Islet of Langerhans (tissue), 1 donor: ENCODE results near the gene DGCR8.
"Not testable (repeated sequence)": the region's sequence is repeated elsewhere in the genome, so short reads cannot be mapped to it uniquely, and the experiment has no call there.

Experiments used
- FAIRE-seq: peaks from one replicate; lab custom pipeline; 2011; peaks lifted over from hg19 to GRCh38; lab: Jason Lieb, UNC

The DGCR8 gene

DNA sequence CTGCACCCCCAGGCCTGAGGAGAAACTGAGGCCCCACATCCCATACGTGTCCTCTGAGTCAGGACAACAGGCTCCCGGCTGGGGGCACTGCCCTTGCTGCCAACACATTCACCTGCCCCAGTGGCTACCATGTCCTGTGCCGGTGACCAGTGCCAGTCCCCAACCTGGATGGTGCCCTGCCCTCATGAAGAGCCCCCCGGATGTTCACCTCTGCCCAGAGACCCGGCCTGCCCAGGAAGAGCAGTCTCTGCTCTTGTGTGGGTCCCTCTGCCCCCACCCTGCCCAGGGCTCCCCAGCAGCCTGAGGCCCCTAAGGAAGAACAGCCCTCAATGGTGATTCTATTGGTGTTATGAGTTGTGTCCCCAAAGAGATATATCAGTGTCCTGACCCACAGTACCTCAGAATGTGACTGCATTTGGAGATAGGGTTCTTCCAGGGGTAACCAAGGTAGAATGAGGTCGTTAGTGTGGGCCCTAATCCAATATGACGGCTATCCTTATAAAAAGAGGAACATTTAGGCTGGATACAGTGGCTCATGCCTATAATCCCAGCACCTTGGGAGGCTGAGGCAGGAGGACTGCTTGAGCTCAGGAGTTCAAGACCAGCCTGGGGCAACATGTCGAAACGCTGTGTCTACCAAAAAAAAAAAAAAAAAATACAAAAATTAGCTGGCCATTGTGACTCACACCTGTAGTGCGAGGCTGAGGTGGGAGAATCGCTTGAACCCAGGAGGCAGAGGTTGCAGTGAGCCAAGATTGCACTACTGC lies 13.2 kb upstream of the DGCR8 start:
- FAIRE-seq: no peak

DNA sequence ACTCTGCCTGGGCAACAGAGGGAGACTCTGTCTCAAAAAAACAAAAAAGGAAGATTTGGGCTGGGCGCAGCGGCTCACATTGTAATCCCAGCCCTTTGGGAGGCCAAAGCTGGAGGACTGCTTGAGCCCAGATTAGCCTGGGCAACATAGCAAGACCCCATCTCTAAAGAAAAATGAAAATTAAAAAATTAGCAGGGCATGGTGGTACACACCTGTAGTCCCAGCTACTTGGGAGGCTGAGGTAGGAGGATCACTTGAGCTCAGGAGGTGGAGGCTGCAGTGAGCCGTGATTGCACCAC lies 12.7 kb upstream of the DGCR8 start:
- FAIRE-seq: not testable (repeated sequence)

DNA sequence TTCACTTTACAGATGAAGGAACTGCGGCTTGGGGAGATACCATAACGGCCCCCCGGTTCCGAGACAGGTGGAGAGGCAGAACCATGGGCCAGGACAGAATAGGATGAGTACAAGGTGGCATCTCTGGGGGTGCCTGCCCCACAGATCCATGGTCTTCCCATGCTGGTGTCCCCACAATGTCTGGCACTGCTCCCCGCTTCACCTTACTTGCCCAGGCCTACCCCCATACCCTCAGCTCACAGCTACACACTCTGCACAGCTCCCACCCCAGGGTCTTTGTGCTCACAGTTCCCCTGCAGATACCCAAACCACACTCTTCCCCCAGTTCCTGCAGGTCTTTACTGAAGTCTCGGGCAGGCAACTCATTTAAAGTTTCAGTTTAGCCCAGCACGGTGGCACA lies 11.4 kb upstream of the DGCR8 start:
- FAIRE-seq: no peak

DNA sequence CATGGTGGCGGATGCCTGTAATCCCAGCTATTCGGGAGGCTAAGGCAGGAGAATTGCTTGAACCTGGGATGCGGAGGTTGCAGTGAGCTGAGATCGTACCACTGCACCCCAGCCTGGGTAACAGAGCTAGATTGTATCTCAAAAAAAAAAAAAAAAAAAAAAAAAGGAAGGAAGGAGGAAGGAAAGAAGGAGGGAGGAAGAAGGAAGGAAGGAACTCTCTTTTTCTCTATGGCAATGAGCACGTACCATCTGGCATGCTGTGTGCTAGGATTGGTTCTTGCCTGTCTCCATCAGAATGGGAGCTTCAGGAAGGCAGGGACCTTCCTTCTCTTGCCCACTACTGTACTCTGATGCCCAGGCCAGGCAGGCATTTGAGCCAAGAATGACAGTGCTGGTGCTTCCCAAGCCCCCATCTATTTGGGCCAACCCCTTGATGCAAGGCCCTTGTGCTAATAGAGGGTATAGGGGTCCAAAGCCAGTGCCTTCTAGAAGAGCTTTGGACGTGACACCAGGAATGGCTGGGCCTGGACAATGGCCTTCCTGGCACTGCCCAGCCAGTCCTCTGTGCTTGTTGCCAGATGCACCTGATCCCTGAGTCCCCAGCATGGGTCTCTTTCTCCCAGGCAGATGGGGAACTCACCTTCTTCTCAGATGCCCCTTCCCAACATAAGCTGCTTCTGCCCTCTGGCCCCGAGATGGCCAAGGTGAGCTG lies 10.6 kb upstream of the DGCR8 start:
- FAIRE-seq: no peak

DNA sequence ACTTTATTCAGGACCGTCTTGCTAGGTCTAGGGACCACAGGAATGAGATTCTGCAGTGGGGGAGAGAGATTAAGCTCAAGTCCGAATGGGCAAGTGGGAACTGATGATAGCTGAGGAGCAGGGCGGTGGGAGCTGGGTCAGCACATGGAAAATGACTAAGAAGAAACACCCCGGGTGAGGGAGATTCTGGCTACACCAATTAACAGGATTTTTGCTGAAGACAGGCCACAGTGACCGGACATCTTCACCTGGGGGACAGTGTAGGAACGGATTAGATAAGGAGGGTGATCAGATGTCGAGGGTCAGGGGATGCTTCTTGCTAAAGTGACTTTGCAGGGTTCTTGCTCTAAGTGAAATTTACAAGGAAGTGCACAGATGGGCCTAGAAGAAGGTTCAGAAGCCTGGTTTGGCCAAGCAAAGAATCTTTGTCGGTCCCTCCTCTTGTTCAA lies 8.5 kb upstream of the DGCR8 start:
- no peak for FAIRE-seq

DNA sequence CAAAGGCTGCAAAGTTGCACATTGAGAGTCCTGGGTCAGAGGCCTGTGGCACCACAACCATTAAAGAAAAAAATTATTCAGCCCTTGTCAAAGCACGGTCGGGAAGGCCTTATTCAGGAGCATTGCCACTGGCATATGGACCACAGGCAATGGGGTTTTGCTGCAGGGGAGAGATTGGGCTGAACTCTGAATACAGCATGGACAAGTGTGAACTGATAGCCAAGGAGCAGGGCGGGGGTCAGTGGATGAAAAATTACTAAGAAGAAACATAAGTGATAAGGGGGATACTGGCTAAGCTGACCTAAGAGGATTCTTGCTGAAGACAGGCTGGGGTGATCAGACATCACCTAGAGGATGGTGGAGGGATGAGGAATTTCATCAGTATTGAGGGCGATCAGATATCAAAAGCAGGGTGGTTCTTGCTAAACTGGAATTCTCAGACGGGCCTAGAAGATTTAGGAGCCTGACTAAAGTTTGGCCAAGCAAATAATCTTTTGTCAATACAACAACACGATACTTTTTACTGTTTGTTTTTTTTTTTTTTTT lies 3.3 kb upstream of the DGCR8 start:
- no peak for FAIRE-seq

DNA sequence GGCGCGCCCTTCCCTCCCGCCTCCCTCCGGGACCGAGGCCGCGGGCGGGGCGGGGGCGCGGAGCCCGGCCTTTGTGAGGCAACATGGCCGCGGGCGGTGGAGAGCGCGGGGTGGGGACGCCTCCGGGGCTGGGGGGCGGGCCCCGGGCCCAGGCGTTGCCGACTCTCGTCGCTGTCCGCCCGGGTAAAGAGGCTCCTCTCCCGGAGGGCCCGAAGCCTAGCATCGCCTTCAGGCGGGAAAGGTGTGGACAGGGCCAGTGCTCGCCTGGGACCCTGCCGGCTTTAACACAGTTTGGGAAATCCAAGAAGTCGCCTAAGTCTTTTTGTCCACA lies 369 bp downstream of the DGCR8 start:
- no peak for FAIRE-seq

DNA sequence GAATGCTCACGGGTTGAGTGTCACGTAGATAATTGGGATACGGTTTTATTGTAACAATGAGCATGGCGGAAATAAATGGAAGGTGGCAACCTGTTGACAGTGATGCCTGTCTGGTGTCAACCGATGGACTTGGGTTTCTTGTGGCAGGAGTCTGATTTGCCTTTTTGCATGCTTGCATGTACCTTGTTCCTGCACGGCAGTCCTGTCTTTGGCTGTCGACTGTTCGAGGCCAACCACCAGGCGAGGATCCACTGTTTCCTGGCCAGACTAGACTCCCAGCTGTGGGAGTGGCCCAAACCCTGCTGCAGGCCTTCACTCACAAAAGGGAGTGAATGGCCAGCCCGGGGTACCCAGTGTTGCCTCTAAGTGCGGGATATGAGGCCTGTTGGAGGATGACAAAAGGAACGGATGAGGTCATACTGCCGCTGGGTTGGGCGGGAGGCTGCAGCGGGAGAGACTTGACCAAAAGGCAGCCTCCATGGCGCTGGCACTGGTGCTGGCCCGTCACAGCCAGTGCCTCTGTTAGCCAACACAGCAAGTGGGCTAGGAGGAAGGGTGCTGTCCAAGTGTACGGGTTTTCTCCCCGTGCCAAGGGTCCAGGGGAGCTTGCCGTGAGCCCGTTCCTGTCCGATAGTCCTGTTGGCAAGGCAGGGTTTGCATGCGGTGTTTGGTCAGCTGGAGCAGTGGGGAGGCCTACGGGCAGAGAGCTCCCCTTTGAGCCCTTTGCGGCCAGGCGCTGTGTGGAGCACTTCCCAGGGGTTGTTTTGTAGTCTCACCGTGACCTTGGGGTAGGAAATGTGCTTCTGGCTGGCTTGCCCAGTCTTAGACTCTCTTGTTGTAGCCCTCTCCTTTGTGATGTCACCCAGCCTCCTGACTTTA lies 974 bp downstream of the DGCR8 start:
- FAIRE-seq: no peak

DNA sequence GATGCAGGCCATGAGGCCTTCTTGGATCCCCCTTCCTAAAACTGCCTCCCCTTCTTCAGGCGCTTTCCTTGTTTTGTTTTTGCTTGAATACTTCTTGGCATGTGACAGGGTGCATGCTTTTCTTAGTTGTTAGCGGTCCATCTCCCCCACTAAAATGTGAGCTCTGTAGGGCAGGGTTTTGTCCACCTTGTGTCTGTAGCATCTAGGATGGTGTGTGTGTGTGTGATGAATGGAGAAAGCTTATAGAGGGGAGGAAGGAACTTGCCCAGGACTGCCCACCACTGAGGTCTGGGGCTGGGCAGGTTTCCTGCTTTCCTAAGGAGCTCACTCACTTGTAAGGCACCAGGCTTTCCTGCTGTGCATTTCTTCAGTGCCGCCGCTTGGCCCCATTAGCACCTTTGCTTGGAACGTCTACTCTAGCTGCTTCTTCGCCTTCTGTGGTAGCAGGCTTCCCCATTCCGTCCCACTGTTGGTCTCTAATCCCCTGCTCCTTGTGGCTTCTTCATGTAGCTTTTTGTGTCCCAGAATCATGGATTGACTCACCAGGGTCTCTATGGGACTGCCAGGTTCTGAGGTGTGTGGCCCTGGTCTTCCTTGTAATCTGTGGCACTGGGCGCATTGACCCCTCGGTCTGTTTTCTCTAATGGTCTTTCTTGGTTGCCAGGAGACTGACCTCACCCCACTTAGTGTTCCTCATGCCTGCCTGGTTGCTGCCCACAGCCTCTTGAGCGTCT lies 3.3 kb downstream of the DGCR8 start:
- FAIRE-seq: no peak

DNA sequence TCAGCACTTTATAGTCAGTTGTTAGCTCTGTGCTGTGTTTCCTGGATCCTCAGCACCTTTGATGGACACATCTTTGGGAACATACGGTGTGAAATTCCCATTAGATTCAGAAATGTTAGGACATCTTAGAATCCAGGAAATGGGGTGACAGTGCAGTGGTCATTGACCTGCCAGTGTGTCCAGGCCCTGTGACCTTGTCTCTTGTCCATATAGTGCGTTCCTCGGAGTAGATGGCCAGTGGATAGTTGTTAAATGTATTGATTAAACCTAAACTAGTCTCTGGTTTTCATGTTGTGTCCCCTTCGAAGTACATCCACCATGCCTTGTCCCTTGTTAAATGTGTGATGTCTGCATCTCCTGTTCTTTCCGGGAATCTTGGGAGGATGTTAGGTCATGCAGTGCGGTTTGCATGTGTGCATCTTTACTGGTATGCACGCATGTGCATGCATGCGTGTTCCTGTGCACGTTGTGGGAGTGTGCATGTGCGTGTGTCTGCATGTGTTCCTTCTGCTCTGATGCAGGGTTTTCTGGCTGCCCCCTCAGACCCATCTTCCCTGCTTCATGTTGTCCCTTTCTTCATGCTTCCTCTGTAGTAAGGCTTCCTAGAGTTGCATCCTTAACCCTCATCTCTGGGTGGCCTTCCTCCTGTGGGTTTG lies 4.0 kb downstream of the DGCR8 start:
- FAIRE-seq: no peak

DNA sequence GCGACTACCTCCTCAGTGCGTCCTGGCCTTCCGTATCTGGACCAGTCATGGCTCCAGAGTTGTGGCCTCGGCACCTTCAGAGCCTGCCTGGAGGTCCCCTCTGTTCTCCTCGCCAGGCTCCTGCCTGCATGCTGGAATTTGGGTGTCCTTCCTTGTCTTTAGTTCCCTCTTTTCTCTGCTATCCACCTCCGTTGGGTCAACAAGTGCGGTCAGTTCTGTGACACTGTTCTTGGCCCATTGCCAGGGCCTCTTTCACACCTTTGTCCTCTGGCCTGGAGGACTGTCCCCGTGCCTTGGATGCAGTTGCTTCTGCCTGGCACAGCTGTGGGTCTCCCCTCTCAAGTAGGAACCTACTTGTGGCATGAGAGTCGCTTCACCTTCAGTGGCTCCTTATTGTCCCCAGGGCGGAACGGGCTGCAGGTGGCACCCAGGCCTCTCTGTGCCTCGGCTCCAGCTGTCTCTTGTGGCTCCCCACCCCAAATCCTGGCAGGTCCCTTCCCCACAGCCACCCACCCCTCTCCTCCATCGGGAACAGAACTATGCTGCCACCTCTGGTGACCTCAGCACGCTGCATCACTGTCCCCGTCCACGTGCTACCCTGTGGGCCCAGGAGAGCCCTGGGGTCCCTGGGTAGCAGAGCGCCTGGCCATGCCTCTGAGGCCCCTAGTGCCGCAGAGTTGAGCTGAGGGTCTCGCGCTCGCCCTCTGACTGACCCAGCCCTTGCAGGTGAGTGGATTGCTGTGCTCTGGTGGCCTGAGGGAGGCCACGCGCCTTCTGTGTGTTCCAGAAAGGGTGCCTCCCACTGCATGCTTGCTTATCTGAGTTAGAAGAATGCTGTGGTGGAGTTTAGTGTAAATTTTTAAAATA lies 4.7 kb downstream of the DGCR8 start:
- no peak for FAIRE-seq

DNA sequence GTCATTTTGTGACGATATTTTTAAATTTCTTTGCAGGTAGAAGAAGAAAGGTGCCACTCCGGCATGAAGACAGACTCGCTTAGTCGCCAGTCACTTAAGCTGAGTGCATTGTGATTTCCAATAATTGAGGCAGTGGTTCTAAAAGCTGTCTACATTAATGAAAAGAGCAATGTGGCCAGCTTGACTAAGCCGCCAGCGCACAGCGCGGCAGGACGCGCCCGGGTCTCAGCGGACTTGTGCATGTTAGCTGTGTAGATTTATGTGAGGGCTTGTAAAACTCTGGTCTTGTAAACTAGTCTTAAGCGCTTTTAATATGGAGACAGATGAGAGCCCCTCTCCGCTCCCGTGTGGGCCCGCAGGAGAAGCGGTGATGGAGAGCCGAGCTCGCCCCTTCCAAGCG lies 5.6 kb downstream of the DGCR8 start:
- FAIRE-seq: no peak

DNA sequence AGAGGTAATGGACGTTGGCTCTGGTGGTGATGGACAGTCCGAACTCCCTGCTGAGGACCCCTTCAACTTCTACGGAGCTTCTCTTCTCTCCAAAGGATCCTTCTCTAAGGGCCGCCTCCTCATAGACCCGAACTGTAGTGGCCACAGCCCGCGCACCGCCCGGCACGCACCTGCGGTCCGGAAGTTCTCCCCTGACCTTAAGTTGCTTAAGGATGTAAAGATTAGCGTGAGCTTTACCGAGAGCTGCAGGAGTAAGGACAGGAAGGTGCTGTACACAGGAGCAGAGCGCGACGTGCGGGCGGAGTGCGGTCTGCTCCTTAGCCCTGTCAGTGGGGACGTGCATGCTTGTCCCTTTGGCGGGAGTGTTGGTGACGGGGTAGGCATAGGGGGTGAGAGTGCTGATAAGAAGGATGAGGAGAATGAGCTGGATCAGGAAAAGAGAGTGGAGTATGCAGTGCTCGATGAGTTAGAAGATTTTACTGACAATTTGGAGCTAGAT lies 6.1 kb downstream of the DGCR8 start:
- no peak for FAIRE-seq

DNA sequence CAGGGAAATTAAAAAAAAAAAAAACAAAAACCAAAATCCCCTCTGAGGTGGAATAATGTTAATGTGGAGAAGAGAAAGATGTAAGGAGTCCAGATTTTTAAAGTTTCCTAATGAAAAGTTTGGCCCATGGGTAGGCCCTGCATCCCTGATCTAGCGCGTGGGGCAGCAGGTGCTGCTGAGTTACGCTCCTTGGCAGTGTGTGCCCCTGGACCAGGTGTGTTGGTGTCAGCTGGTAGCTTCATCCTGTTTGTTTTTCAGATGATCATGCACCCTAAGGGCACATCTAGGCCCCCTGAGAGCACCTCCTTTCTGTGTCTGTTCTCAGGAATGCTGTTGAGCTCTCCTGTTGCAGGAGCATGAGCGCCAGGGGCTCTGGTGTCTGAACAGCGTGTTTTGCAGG lies 6.7 kb downstream of the DGCR8 start:
- FAIRE-seq: no peak

DNA sequence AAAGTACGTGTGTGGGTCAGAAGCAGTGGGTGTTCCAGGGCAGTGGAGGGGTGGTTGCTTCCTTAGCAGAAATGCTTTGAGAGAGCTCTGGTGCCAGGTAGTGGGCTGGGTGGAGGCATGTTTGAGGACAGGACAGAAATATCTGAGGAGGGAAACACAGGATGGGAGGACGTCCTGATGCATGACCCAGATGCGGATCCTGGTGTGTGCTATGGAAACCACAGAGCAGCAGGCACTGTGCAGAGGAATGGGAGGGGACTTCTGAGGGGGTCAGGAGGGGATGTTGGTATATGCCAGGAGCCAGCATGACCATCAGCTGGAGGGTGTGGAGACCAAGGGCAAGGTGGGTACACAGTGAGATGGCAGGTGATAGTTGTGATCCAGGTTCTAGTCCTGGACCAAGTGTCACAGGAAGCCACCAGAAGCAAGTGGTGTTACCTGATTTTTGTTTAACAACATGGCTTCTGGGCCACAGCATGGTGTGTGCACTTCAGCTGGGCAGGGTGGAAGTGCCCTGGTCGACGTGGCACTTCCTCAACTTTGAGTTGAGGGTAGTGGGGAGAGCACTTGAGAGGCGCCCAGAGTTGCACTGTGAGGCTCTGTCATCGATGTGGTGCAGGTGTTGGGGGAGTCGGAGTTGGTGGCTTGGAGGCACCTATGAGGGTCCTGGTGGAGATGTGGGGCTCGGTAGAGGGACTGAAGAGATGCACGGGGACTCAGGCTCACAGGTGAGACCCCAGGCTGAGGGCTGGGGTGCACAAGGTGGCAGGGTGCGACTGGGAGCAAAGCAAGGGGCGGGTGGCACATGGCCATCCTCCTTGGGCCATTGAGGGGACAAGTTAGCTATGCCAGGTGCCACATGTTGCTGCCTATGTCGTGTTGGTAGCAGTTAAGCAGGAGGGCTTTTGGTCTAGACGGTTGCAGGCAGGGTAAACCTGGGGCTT lies 7.5 kb downstream of the DGCR8 start:
- no peak for FAIRE-seq

DNA sequence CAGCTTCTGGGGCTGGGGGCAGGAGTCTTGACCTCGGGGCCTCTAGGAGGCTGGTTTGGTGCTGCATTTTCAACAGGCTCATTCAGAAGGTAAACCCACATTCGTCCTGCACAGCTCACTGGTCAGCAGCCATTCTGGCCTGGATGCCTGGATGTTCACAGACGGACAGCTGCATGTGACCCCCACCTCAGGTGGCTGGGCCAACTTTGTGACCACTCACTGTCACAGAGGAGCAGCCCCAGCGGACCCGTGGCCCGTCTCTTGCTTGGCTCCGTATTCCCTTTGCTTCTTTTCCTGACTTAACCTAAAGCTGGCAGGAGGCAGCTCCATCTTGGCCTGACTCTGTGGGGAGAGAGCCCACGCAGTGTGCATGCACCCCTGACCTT lies 8.2 kb downstream of the DGCR8 start:
- FAIRE-seq: no peak

DNA sequence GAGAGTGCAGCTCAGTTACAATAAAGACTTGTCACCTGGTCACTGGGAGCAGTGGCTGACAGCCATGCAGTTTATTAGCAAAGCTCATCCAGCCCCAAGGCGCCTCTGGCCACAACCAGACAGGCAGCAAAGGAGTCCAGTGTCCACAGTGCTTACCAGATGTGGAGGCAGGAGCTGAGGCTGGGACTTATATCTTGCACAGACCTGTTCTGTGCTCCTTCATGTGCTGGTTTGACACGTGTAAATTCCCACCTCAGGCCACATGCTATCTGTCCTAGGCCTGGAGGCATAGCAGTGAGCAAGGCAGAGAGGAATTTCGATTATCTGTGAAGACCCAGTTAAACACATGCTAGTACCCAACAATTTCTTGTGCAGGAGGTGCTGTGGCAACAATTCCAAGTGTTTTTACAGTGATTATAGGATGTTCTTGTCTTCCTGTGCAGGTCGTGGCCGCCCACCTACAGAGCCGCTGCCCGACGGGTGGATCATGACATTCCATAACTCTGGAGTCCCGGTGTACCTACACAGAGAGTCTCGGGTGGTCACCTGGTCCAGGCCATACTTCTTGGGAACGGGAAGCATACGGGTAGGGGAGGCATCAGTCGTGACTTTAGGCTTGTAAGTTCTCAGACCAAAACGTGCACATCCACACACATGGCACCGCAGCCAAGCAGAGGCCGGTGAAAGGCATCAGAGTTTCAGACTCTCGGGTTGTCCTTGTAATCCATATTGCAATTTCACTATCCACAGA lies 9.4 kb downstream of the DGCR8 start:
- FAIRE-seq: no peak

DNA sequence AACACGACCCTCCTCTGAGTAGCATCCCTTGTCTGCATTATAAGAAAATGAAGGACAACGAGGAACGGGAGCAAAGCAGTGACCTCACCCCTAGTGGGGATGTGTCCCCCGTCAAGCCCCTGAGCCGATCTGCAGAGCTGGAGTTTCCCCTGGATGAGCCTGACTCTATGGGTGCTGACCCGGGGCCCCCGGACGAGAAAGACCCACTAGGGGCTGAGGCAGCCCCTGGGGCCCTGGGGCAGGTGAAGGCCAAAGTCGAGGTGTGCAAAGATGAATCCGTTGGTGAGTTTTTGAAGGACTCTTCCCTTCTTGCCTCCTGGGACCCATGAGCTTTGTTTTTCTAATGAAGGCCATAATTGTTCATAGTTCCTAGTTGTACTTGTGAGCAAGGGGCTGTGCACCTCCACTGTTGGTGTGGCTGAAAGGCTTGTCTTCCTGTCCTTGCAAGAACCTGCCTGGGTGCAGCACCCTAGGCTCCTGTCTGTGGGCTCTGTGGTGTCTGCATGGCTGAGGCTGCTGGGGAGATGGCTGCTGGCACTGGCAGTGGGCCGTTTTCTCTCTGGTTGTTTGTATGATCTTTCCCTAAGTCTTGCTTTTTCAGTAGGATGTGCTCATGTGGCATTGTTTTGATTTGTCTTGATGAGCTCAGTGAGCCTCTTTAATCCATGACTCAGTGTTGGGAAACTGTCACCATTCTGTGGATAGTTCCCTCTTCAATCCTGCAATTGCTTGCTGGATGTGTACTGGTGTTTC lies 10.1 kb downstream of the DGCR8 start:
- no peak for FAIRE-seq
